SK-N-SH (cell line): ENCODE results near the gene MROH2A.

Experiments
- CHD2 ChIP-seq: fragments of 150-350 bp; IDR thresholded peaks from 2 replicates; pipeline ENCODE4 v1.6.1; 2018; ENCODE audit warnings: low read length; ENCODE audit not compliant: partially characterized antibody
- POLR2AphosphoS5 ChIP-seq: IDR thresholded peaks from 2 replicates; pipeline ENCODE4 v1.6.1; 2012; ENCODE audit warnings: low read depth, low read length
- SMC3 ChIP-seq: IDR thresholded peaks from 2 replicates; pipeline ENCODE4 v1.6.1; 2012; ENCODE audit warnings: low read depth, low read length, improper control_type of control experiment
- YY1 ChIP-seq: IDR thresholded peaks from 2 replicates; pipeline ENCODE4 v1.4.0; 2012; ENCODE audit warnings: low read depth, mild to moderate bottlenecking
- TF ChIP-seq, protein P1 (sequence below): fragments of 200-600 bp; sonication (generic); IDR thresholded peaks from 2 replicates; pipeline ENCODE4 v1.6.1; 2017; ENCODE audit warnings: antibody characterized with exemption, mild to moderate bottlenecking, moderate library complexity
- TF ChIP-seq, protein P2 (sequence below): IDR thresholded peaks from 2 replicates; pipeline ENCODE4 v1.6.1; 2012; ENCODE audit warnings: mild to moderate bottlenecking, low read depth, low read length, moderate library complexity
- TF ChIP-seq, protein P3 (sequence below): IDR thresholded peaks from 2 replicates; pipeline ENCODE4 v1.4.0; 2012; ENCODE audit warnings: low read depth
- TF ChIP-seq, protein P4 (sequence below): IDR thresholded peaks from 2 replicates; pipeline ENCODE4 v1.4.0; 2012; ENCODE audit warnings: low read depth, borderline replicate concordance
- TF ChIP-seq, protein P5 (sequence below): IDR thresholded peaks from 2 replicates; pipeline ENCODE4 v1.4.0; 2012; ENCODE audit warnings: low read depth, borderline replicate concordance

DNA sequence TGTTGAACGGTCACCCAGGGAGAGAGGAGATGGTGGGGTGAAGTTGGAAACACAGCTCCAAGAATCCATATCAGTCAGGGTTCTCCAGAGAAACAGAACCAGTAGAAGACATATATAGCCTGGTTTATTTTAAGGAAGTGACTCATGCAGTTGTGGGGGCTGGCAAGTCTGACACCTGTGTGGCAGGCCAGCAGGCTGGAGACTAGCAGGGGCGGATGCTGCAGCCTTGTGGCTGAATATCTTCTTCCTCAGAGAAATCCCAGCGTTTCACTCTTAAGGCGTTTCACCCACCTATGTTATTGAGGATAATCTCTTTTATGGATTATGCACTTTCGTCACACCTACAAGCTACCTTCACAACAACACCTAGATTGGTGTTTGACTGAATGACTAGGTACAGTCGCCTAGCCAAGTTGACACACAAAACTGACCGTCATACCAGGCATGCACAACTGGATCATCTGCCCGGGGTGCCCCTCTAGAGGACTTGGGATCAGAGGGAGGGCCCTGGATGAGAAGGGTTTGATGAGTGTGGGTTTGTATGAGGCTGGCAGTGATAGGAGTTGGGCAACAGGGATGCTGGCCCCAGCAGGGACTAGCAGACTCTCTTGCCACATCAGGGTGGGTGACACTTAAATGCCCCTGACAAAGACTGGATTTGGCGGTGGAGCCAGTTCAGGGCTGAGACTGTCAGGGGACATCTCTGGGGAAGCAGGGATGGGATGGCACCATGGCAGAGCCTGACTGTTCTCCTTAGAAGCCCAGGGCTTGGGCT, 23.4 kb downstream of the MROH2A start:
- TF ChIP-seq, protein P1, sequence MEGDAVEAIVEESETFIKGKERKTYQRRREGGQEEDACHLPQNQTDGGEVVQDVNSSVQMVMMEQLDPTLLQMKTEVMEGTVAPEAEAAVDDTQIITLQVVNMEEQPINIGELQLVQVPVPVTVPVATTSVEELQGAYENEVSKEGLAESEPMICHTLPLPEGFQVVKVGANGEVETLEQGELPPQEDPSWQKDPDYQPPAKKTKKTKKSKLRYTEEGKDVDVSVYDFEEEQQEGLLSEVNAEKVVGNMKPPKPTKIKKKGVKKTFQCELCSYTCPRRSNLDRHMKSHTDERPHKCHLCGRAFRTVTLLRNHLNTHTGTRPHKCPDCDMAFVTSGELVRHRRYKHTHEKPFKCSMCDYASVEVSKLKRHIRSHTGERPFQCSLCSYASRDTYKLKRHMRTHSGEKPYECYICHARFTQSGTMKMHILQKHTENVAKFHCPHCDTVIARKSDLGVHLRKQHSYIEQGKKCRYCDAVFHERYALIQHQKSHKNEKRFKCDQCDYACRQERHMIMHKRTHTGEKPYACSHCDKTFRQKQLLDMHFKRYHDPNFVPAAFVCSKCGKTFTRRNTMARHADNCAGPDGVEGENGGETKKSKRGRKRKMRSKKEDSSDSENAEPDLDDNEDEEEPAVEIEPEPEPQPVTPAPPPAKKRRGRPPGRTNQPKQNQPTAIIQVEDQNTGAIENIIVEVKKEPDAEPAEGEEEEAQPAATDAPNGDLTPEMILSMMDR = no peak
- TF ChIP-seq SMC3 (no peak), POLR2AphosphoS5 (no peak), YY1 (no peak), CHD2 (no peak)
- TF ChIP-seq, protein P2, sequence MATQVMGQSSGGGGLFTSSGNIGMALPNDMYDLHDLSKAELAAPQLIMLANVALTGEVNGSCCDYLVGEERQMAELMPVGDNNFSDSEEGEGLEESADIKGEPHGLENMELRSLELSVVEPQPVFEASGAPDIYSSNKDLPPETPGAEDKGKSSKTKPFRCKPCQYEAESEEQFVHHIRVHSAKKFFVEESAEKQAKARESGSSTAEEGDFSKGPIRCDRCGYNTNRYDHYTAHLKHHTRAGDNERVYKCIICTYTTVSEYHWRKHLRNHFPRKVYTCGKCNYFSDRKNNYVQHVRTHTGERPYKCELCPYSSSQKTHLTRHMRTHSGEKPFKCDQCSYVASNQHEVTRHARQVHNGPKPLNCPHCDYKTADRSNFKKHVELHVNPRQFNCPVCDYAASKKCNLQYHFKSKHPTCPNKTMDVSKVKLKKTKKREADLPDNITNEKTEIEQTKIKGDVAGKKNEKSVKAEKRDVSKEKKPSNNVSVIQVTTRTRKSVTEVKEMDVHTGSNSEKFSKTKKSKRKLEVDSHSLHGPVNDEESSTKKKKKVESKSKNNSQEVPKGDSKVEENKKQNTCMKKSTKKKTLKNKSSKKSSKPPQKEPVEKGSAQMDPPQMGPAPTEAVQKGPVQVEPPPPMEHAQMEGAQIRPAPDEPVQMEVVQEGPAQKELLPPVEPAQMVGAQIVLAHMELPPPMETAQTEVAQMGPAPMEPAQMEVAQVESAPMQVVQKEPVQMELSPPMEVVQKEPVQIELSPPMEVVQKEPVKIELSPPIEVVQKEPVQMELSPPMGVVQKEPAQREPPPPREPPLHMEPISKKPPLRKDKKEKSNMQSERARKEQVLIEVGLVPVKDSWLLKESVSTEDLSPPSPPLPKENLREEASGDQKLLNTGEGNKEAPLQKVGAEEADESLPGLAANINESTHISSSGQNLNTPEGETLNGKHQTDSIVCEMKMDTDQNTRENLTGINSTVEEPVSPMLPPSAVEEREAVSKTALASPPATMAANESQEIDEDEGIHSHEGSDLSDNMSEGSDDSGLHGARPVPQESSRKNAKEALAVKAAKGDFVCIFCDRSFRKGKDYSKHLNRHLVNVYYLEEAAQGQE = no peak
- TF ChIP-seq, protein P3, sequence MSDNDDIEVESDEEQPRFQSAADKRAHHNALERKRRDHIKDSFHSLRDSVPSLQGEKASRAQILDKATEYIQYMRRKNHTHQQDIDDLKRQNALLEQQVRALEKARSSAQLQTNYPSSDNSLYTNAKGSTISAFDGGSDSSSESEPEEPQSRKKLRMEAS = no peak
- TF ChIP-seq, protein P4, sequence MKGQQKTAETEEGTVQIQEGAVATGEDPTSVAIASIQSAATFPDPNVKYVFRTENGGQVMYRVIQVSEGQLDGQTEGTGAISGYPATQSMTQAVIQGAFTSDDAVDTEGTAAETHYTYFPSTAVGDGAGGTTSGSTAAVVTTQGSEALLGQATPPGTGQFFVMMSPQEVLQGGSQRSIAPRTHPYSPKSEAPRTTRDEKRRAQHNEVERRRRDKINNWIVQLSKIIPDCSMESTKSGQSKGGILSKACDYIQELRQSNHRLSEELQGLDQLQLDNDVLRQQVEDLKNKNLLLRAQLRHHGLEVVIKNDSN = no peak
- TF ChIP-seq, protein P5, sequence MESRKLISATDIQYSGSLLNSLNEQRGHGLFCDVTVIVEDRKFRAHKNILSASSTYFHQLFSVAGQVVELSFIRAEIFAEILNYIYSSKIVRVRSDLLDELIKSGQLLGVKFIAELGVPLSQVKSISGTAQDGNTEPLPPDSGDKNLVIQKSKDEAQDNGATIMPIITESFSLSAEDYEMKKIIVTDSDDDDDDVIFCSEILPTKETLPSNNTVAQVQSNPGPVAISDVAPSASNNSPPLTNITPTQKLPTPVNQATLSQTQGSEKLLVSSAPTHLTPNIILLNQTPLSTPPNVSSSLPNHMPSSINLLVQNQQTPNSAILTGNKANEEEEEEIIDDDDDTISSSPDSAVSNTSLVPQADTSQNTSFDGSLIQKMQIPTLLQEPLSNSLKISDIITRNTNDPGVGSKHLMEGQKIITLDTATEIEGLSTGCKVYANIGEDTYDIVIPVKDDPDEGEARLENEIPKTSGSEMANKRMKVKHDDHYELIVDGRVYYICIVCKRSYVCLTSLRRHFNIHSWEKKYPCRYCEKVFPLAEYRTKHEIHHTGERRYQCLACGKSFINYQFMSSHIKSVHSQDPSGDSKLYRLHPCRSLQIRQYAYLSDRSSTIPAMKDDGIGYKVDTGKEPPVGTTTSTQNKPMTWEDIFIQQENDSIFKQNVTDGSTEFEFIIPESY = no peak
